ENCODE data around the gene ZNF846.
"Not testable (repeated sequence)": the region's sequence is repeated elsewhere in the genome, so short reads cannot be mapped to it uniquely, and the experiment has no call there.

Gene ZNF846

GRCh38 chr19:9784163-9784496 lies 15.6 kb upstream of the ZNF846 start:
- not testable (repeated sequence) for DNase-seq (ENCODE audit: low read depth in 2 of 2)

GRCh38 chr19:9782338-9782737 lies 13.8 kb upstream of the ZNF846 start:
- DNase-seq (ENCODE audit: low read depth in 2 of 2): no peak

GRCh38 chr19:9757544-9758501 lies 10.7 kb downstream of the ZNF846 start:
- DNase-seq (ENCODE audit: low read depth in 2 of 2): no peak

GRCh38 chr19:9752701-9753443 lies 15.7 kb downstream of the ZNF846 start:
- no peak for DNase-seq (ENCODE audit: low read depth in 2 of 2)

GRCh38 chr19:9751446-9751845 lies 17.1 kb downstream of the ZNF846 start:
- DNase-seq (ENCODE audit: low read depth in 2 of 2): no peak

GRCh38 chr19:9741476-9742171 lies 26.9 kb downstream of the ZNF846 start:
- no peak for DNase-seq (ENCODE audit: low read depth in 2 of 2)

- DNase-seq (ENCODE audit: low read depth in 2 of 2): no peak
Measured at GRCh38 chr19:9735986-9736385, 32.6 kb downstream of the ZNF846 start.

GRCh38 chr19:9730056-9730455 lies 38.5 kb downstream of the ZNF846 start:
- not testable (repeated sequence) for DNase-seq (ENCODE audit: low read depth in 2 of 2)

GRCh38 chr19:9729162-9729561 lies 39.4 kb downstream of the ZNF846 start:
- no peak for DNase-seq (ENCODE audit: low read depth in 2 of 2)

GRCh38 chr19:9727644-9728043 lies 40.9 kb downstream of the ZNF846 start:
- DNase-seq (ENCODE audit: low read depth in 2 of 2): no peak

GRCh38 chr19:9725508-9726201 lies 42.9 kb downstream of the ZNF846 start:
- DNase-seq (ENCODE audit: low read depth in 2 of 2): not testable (repeated sequence)

- DNase-seq (ENCODE audit: low read depth in 2 of 2): no peak
Measured at GRCh38 chr19:9724157-9724556, 44.4 kb downstream of the ZNF846 start.

- no peak for DNase-seq (ENCODE audit: low read depth in 2 of 2)
Measured at GRCh38 chr19:9721861-9722260, 46.7 kb downstream of the ZNF846 start.

- no peak for DNase-seq (ENCODE audit: low read depth in 2 of 2)
Measured at GRCh38 chr19:9720541-9720940, 48.0 kb downstream of the ZNF846 start.

- DNase-seq (ENCODE audit: low read depth in 2 of 2): no peak
Measured at GRCh38 chr19:9711815-9712214, 56.7 kb downstream of the ZNF846 start.

GRCh38 chr19:9709305-9709704 lies 59.2 kb downstream of the ZNF846 start:
- no peak for DNase-seq (ENCODE audit: low read depth in 2 of 2)

- DNase-seq (ENCODE audit: low read depth in 2 of 2): no peak
Measured at GRCh38 chr19:9705836-9706235, 62.7 kb downstream of the ZNF846 start.

- no peak for DNase-seq (ENCODE audit: low read depth in 2 of 2)
Measured at GRCh38 chr19:9702186-9702585, 66.4 kb downstream of the ZNF846 start.
